Measurements from ENCODE around the gene TSKU.

The TSKU gene

DNA sequence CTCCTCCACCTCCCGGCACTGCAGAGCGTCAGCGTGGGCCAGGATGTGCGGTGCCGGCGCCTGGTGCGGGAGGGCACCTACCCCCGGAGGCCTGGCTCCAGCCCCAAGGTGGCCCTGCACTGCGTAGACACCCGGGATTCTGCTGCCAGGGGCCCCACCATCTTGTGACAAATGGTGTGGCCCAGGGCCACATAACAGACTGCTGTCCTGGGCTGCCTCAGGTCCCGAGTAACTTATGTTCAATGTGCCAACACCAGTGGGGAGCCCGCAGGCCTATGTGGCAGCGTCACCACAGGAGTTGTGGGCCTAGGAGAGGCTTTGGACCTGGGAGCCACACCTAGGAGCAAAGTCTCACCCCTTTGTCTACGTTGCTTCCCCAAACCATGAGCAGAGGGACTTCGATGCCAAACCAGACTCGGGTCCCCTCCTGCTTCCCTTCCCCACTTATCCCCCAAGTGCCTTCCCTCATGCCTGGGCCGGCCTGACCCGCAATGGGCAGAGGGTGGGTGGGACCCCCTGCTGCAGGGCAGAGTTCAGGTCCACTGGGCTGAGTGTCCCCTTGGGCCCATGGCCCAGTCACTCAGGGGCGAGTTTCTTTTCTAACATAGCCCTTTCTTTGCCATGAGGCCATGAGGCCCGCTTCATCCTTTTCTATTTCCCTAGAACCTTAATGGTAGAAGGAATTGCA lies 13.5 kb downstream of the TSKU start:
- Histone ChIP-seq H4K20me1 (ENCODE audit: insufficient read depth, low read length, poor library complexity, severe bottlenecking) (peaks cover 6% of the 10 kb centered on the region), H3K4me3 (ENCODE audit: low read length, poor library complexity, severe bottlenecking) (no peak overlapping the region), H3K9ac (ENCODE audit: low read depth, low read length, poor library complexity, severe bottlenecking) (no peak overlapping the region), H3K4me1 (ENCODE audit: insufficient read depth, low read length, poor library complexity, severe bottlenecking) (no peaks in the 10 kb centered on the region), H3K9me3 (ENCODE audit: insufficient read depth, low read depth, low read length) (no peaks in the 10 kb centered on the region; the same call in 1 of the 2 replicates), H3K27me3 (ENCODE audit: insufficient read depth, low read length, poor library complexity, severe bottlenecking) (no peaks in the 10 kb centered on the region), H3K4me2 (ENCODE audit: low read depth, low read length, poor library complexity, severe bottlenecking) (no peak overlapping the region), H3K79me2 (ENCODE audit: insufficient read depth, low read length) (peaks cover 18% of the 10 kb centered on the region; the same call in 1 of the 2 replicates), H3K36me3 (ENCODE audit: insufficient read depth, low read length) (peaks cover 20% of the 10 kb centered on the region; the same call in 1 of the 2 replicates), H3K9me2 (replicated peaks; ENCODE audit: low read depth, low read length) (no peaks in the 10 kb centered on the region), H3F3A (ENCODE audit: low read depth) (no peaks in the 10 kb centered on the region), H2AFZ (ENCODE audit: low read length) (no peak overlapping the region)
- TF ChIP-seq EZH2phosphoT487 (IDR thresholded peaks at IDR 0.05; ENCODE audit: borderline replicate concordance): no peak
- TF ChIP-seq, protein P1, sequence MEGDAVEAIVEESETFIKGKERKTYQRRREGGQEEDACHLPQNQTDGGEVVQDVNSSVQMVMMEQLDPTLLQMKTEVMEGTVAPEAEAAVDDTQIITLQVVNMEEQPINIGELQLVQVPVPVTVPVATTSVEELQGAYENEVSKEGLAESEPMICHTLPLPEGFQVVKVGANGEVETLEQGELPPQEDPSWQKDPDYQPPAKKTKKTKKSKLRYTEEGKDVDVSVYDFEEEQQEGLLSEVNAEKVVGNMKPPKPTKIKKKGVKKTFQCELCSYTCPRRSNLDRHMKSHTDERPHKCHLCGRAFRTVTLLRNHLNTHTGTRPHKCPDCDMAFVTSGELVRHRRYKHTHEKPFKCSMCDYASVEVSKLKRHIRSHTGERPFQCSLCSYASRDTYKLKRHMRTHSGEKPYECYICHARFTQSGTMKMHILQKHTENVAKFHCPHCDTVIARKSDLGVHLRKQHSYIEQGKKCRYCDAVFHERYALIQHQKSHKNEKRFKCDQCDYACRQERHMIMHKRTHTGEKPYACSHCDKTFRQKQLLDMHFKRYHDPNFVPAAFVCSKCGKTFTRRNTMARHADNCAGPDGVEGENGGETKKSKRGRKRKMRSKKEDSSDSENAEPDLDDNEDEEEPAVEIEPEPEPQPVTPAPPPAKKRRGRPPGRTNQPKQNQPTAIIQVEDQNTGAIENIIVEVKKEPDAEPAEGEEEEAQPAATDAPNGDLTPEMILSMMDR (conservative IDR thresholded peaks at IDR 0.05; ENCODE audit: low read length): no peak

DNA sequence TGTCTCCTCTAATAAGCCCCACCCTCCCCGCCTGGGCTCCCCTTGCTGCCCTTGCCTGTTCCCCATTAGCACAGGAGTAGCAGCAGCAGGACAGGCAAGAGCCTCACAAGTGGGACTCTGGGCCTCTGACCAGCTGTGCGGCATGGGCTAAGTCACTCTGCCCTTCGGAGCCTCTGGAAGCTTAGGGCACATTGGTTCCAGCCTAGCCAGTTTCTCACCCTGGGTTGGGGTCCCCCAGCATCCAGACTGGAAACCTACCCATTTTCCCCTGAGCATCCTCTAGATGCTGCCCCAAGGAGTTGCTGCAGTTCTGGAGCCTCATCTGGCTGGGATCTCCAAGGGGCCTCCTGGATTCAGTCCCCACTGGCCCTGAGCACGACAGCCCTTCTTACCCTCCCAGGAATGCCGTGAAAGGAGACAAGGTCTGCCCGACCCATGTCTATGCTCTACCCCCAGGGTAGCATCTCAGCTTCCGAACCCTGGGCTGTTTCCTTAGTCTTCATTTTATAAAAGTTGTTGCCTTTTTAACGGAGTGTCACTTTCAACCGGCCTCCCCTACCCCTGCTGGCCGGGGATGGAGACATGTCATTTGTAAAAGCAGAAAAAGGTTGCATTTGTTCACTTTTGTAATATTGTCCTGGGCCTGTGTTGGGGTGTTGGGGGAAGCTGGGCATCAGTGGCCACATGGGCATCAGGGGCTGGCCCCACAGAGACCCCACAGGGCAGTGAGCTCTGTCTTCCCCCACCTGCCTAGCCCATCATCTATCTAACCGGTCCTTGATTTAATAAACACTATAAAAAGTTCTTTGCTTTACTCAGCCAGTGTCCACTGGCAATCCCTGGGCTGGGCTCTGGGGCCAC lies 14.4 kb downstream of the TSKU start:
- Histone ChIP-seq H3K79me2 (ENCODE audit: insufficient read depth, low read length) (peaks cover 18% of the 10 kb centered on the region; the same call in 1 of the 2 replicates), H4K20me1 (ENCODE audit: insufficient read depth, low read length, poor library complexity, severe bottlenecking) (peaks cover 6% of the 10 kb centered on the region)

DNA sequence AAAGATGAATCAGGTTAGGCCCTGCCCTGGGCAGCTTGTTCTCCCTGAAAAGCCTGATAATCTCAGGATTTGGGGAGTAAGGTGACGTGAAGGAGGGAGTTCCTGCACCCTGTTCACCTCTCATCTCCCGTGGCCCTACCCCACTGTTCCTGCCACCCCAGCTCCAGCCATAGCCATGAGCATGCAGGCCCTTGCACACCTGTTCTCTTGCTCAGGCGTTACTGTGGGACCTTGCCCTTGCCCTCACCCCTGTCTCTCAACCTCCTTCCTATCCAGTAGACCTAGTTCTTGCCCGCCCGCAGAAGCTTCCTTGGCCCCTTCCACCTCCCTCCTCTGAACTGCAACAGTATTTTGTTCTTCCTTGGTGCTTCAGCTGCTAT lies 15.0 kb downstream of the TSKU start:
- no peak overlapping the region for H2AFZ ChIP-seq (ENCODE audit: low read length)
- H3K36me3 ChIP-seq (ENCODE audit: insufficient read depth, low read length): peaks cover 20% of the 10 kb centered on the region; the same call in 1 of the 2 replicates
- H3K79me2 ChIP-seq (ENCODE audit: insufficient read depth, low read length): peaks cover 14% of the 10 kb centered on the region; the same call in 1 of the 2 replicates
- H3F3A ChIP-seq (ENCODE audit: low read depth): no peaks in the 10 kb centered on the region
- no peak overlapping the region for H3K4me3 ChIP-seq (ENCODE audit: low read length, poor library complexity, severe bottlenecking)
- peaks cover 6% of the 10 kb centered on the region for H4K20me1 ChIP-seq (ENCODE audit: insufficient read depth, low read length, poor library complexity, severe bottlenecking)
- no peaks in the 10 kb centered on the region for H3K4me1 ChIP-seq (ENCODE audit: insufficient read depth, low read length, poor library complexity, severe bottlenecking)
- H3K9ac ChIP-seq (ENCODE audit: low read depth, low read length, poor library complexity, severe bottlenecking): no peak overlapping the region
- H3K27me3 ChIP-seq (ENCODE audit: insufficient read depth, low read length, poor library complexity, severe bottlenecking): no peaks in the 10 kb centered on the region
- TF ChIP-seq, protein P1 (conservative IDR thresholded peaks at IDR 0.05; ENCODE audit: low read length): no peak
- TF ChIP-seq EZH2phosphoT487 (IDR thresholded peaks at IDR 0.05; ENCODE audit: borderline replicate concordance): no peak
- no peak overlapping the region for H3K4me2 ChIP-seq (ENCODE audit: low read depth, low read length, poor library complexity, severe bottlenecking)
- H3K9me2 ChIP-seq (replicated peaks; ENCODE audit: low read depth, low read length): no peaks in the 10 kb centered on the region
- H3K9me3 ChIP-seq (ENCODE audit: insufficient read depth, low read depth, low read length): no peaks in the 10 kb centered on the region

More for the DNA sequence above, 14.4 kb downstream of the TSKU start:
- Histone ChIP-seq H3K27me3 (ENCODE audit: insufficient read depth, low read length, poor library complexity, severe bottlenecking) (no peaks in the 10 kb centered on the region), H3K4me2 (ENCODE audit: low read depth, low read length, poor library complexity, severe bottlenecking) (no peak overlapping the region), H3K4me1 (ENCODE audit: insufficient read depth, low read length, poor library complexity, severe bottlenecking) (no peaks in the 10 kb centered on the region), H3K9ac (ENCODE audit: low read depth, low read length, poor library complexity, severe bottlenecking) (no peak overlapping the region), H3K9me2 (replicated peaks; ENCODE audit: low read depth, low read length) (no peaks in the 10 kb centered on the region), H2AFZ (ENCODE audit: low read length) (no peak overlapping the region), H3K9me3 (ENCODE audit: insufficient read depth, low read depth, low read length) (no peaks in the 10 kb centered on the region), H3K4me3 (ENCODE audit: low read length, poor library complexity, severe bottlenecking) (no peak overlapping the region), H3F3A (ENCODE audit: low read depth) (no peaks in the 10 kb centered on the region), H3K36me3 (ENCODE audit: insufficient read depth, low read length) (peaks cover 20% of the 10 kb centered on the region; the same call in 1 of the 2 replicates)
- TF ChIP-seq, protein P1 (conservative IDR thresholded peaks at IDR 0.05; ENCODE audit: low read length): no peak
- no peak for TF ChIP-seq EZH2phosphoT487 (IDR thresholded peaks at IDR 0.05; ENCODE audit: borderline replicate concordance)

All from Loucy (cell line).